HepG2 (cell line): ENCODE results near the gene C1QB. TPM values are rescaled to one million over a fixed set of nuclear protein-coding genes. Genes with fewer than 3 reads are reported as not detected.

ENCODE experiments used
- ATAC-seq: fragments of 200-7000 bp; cut with Tn5 transposase; 3 replicates; pipeline ENCODE4 v1.9.1; 2020; ENCODE audit warnings: mild to moderate bottlenecking, moderate library complexity
- BruUV-seq: library from RNA; stranded (reverse); fragments of 400-500 nt; replicated peaks from 2 replicates; lab custom pipeline; 2021; lab: Mats Ljungman, UMichigan
- CTCF ChIA-PET: fragments of 300-600 bp; formaldehyde crosslinking; extraction: SDS; loops from one replicate; lab custom pipeline; 2021; ENCODE audit warnings: low total read pairs, inconsistent platforms, low intra/inter-chr PET ratio; lab: Yijun Ruan, JAX
- POLR2A ChIA-PET: fragments of 350-600 bp; sonication (Branson Sonifier 250); formaldehyde crosslinking; loops from one replicate; lab custom pipeline; 2020; ENCODE audit warnings: antibody characterized with exemption, inconsistent platforms; lab: Yijun Ruan, JAX
- DNase-seq: peaks from one replicate; pipeline ENCODE4 v3.0.0-alpha.2; 2015; ENCODE audit warnings: low spot score
- FAIRE-seq: peaks from 3 replicates; lab custom pipeline; 2011; peaks lifted over from hg19 to GRCh38; lab: Jason Lieb, UNC
- H2AFZ ChIP-seq: one replicate; pipeline ENCODE4 v1.6.1; 2011; ENCODE audit warnings: low read length, inconsistent platforms
- H3K27ac ChIP-seq: fragments of 300-600 bp; 3 replicates; pipeline ENCODE4 v1.8.0; 2011; ENCODE audit warnings: mixed run types, mild to moderate bottlenecking, mixed read lengths, low read length, inconsistent platforms; ENCODE audit not compliant: insufficient read depth; ENCODE audit errors: extremely low read length
- H3K27me3 ChIP-seq, 2 experiments: fragments of 200-600 bp in 1 of 2; 2 replicates in 1 of 2; 3 replicates in 1 of 2; pipeline versions ENCODE4 v1.6.0 to v1.8.0; 2011; ENCODE audit warnings: low read length in 2 of 2, mild to moderate bottlenecking in 2 of 2, moderate library complexity in 2 of 2, inconsistent platforms in 1 of 2; ENCODE audit not compliant: insufficient read depth in 2 of 2, control insufficient read depth in 1 of 2
- H3K36me3 ChIP-seq, 2 experiments: fragments of 200-600 bp in 1 of 2; replicated peaks in 1 of 2; 2 replicates in 1 of 2; 3 replicates in 1 of 2; pipeline versions ENCODE4 v1.5.1 to v1.8.0; 2011; ENCODE audit warnings: low read length in 2 of 2, inconsistent platforms in 1 of 2; ENCODE audit not compliant: insufficient read depth in 2 of 2, control insufficient read depth in 1 of 2
- H3K4me1 ChIP-seq: 2 replicates; pipeline ENCODE4 v1.5.1; 2012; ENCODE audit warnings: low read length, inconsistent platforms; ENCODE audit not compliant: insufficient read depth
- H3K4me2 ChIP-seq: 2 replicates; pipeline ENCODE4 v1.6.0; 2011; ENCODE audit warnings: low read depth, low read length, inconsistent platforms
- H3K4me3 ChIP-seq, 3 experiments: fragments of 200-600 bp in 1 of 3; sonication (generic), shearing (Covaris generic) in 1 of 3; replicated peaks in 1 of 3; 2 replicates each; pipeline ENCODE4 v1.5.1; 2011 to 2016; ENCODE audit warnings: low read length in 3 of 3, inconsistent platforms in 2 of 3, low read depth in 2 of 3, mild to moderate bottlenecking in 2 of 3, control low read depth in 1 of 3, mixed read lengths in 1 of 3; ENCODE audit not compliant: insufficient read depth in 1 of 3
- H3K79me2 ChIP-seq: one replicate; pipeline ENCODE4 v1.6.1; 2011; ENCODE audit warnings: low read length, inconsistent platforms; ENCODE audit not compliant: insufficient read depth
- H3K9ac ChIP-seq: 2 replicates; pipeline ENCODE4 v1.6.0; 2011; ENCODE audit warnings: mild to moderate bottlenecking, low read depth, low read length, inconsistent platforms; ENCODE audit not compliant: insufficient read depth
- H3K9me3 ChIP-seq: 2 replicates; pipeline ENCODE4 v1.5.1; 2012; ENCODE audit warnings: mild to moderate bottlenecking, low read length
- H4K20me1 ChIP-seq: 2 replicates; pipeline ENCODE4 v1.6.0; 2011; ENCODE audit warnings: inconsistent platforms, mild to moderate bottlenecking, low read length, moderate library complexity; ENCODE audit not compliant: insufficient read depth
- ATF1 ChIP-seq: IDR thresholded peaks from 2 replicates; pipeline ENCODE4 v1.6.1; 2016; ENCODE audit warnings: mild to moderate bottlenecking, control low read depth
- DR1 ChIP-seq: sonication (generic); formaldehyde crosslinking; IDR thresholded peaks from 2 replicates; pipeline ENCODE4 v1.8.0; 2021; ENCODE audit warnings: mild to moderate bottlenecking, missing genetic modification reagents, inconsistent platforms
- IKZF1 ChIP-seq: fragments of 450-650 bp; IDR thresholded peaks from 2 replicates; pipeline ENCODE4 v1.7.1; 2016
- KLF15 ChIP-seq: sonication (generic); formaldehyde crosslinking; IDR thresholded peaks from 2 replicates; pipeline ENCODE4 v1.8.1; 2023; ENCODE audit warnings: borderline replicate concordance, mild to moderate bottlenecking, inconsistent platforms, missing genetic modification reagents, mixed read lengths
- MXD4 ChIP-seq: IDR thresholded peaks from 2 replicates; pipeline ENCODE4 v1.6.1; 2016; ENCODE audit warnings: mild to moderate bottlenecking, missing biosample characterization, missing genetic modification reagents
- MYNN ChIP-seq: sonication (generic); formaldehyde crosslinking; IDR thresholded peaks from 2 replicates; pipeline ENCODE4 v1.4.0; 2020; ENCODE audit warnings: mild to moderate bottlenecking, low read depth, missing genetic modification reagents
- RAD21 ChIP-seq: fragments of 450-650 bp; formaldehyde crosslinking; IDR thresholded peaks from 2 replicates; pipeline ENCODE4 v1.5.0; 2020; ENCODE audit warnings: mild to moderate bottlenecking
- REL ChIP-seq: sonication (generic); formaldehyde crosslinking; conservative IDR thresholded peaks from 2 replicates; pipeline ENCODE4 v1.8.0; 2022; ENCODE audit warnings: mild to moderate bottlenecking, missing genetic modification reagents, moderate library complexity
- RXRB ChIP-seq: IDR thresholded peaks from 2 replicates; pipeline ENCODE4 v1.6.1; 2016; ENCODE audit warnings: borderline replicate concordance, missing genetic modification reagents, missing compliant biosample characterization
- ZNF225 ChIP-seq: sonication (generic); formaldehyde crosslinking; IDR thresholded peaks from 2 replicates; pipeline ENCODE4 v1.4.0; 2020; ENCODE audit warnings: mild to moderate bottlenecking, missing genetic modification reagents
- ZNF251 ChIP-seq: sonication (generic); formaldehyde crosslinking; IDR thresholded peaks from 2 replicates; pipeline ENCODE4 v1.9.0; 2021; ENCODE audit warnings: mild to moderate bottlenecking, missing genetic modification reagents
- ZNF3 ChIP-seq: IDR thresholded peaks from 2 replicates; pipeline ENCODE4 v1.7.0; 2017; ENCODE audit warnings: inconsistent platforms
- ZNF513 ChIP-seq: sonication (generic); formaldehyde crosslinking; conservative IDR thresholded peaks from 2 replicates; pipeline ENCODE4 v1.5.0; 2020; ENCODE audit warnings: missing genetic modification reagents
- ZNF549 ChIP-seq: sonication (generic); formaldehyde crosslinking; IDR thresholded peaks from 2 replicates; pipeline ENCODE4 v1.5.0; 2020; ENCODE audit warnings: missing genetic modification reagents
- ZNF563 ChIP-seq: sonication (generic); formaldehyde crosslinking; IDR thresholded peaks from 2 replicates; pipeline ENCODE4 v1.8.0; 2022; ENCODE audit warnings: mild to moderate bottlenecking, moderate library complexity, missing genetic modification reagents
- ZNF781 ChIP-seq: sonication (generic); formaldehyde crosslinking; IDR thresholded peaks from 2 replicates; pipeline ENCODE4 v1.5.1; 2020; ENCODE audit warnings: borderline replicate concordance, mild to moderate bottlenecking, missing genetic modification reagents; ENCODE audit errors: not compliant biosample characterization
- WGBS: methylation state at CpG from one replicate; pipeline ENCODE4 v1.1.6; 2017; ENCODE audit warnings: low lambda C conversion rate; 5-methylcytosine and 5-hydroxymethylcytosine counted together
- in situ Hi-C: cut with HindIII; loops from 2 replicates; pipeline ENCODE4 v1.10.0; 2017; ENCODE audit warnings: low pct_unique_long_range_greater_than_20kb; ENCODE audit not compliant: extremely low pct_ligation_motif_present
- intact Hi-C: fragments of 100-400 bp; cut with micrococcal nuclease; formaldehyde crosslinking; loops from one replicate; pipeline ENCODE4 v1.10.0; 2022; ENCODE audit not compliant: unreplicated experiment
- polyA plus RNA-seq, 8 experiments: library from polyadenylated mRNA; depleted of rRNA in 3 of 8; stranded (reverse) in 7 of 8; unstranded in 1 of 8; fragments of >200 nt; fragmentation: Illumina TruSeq in 4 of 8; extraction: Trizol in 4 of 8; gene quantifications; 2 replicates each; pipeline versions ENCODE4 v1.2.1 to v1.2.3, GENCODE V29; 2011 to 2016; ENCODE audit warnings: low read depth in 4 of 8, missing spikeins in 1 of 8, mixed read lengths in 1 of 8; ENCODE audit not compliant: insufficient read depth in 1 of 8
- total RNA-seq, 5 experiments: library from RNA; depleted of rRNA; stranded (reverse); fragments of >200 nt; fragmentation: Illumina TruSeq; extraction: Trizol; gene quantifications; 2 replicates each; pipeline ENCODE4 v1.2.3, GENCODE V29; 2016; ENCODE audit warnings: low read depth in 1 of 5
- TF ChIP-seq, protein P1 (sequence below): sonication (generic); formaldehyde crosslinking; IDR thresholded peaks from 2 replicates; pipeline ENCODE4 v1.9.0; 2022; ENCODE audit warnings: low read depth, missing genetic modification reagents
- TF ChIP-seq, protein P2 (sequence below): sonication (generic); formaldehyde crosslinking; IDR thresholded peaks from 2 replicates; pipeline ENCODE4 v1.5.1; 2020; ENCODE audit warnings: missing genetic modification reagents, mild to moderate bottlenecking, borderline replicate concordance
- TF ChIP-seq, protein P3 (sequence below): sonication (generic); formaldehyde crosslinking; IDR thresholded peaks from 2 replicates; pipeline ENCODE4 v1.4.0; 2020; ENCODE audit warnings: missing genetic modification reagents

Gene C1QB
- total and polyA plus RNA-seq, 2 of the 13 experiments (the other 11 are each of a cell fraction or from before 2014, with no cell fraction given), result not detected

DNA sequence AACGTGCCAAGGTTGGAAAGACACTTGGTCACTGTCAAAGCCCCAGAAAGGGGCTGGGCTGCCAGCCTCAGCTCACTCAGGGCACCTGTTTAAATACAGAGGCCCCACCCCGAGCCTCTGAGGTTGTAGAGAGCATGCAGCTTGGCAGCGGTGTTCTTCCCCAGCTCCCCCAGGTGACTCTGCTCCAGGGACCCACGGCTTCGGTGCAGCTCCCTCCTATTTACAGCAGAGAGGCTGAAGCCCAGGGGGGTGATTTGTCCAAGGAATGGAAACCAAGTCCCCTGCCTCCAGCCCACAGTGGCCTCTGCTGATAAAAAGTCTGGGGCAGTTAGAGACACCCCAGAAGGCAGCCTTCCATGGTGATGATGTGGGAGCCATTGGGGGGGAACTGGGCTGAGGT is 25.7 kb upstream of the C1QB start (continued):
- TF ChIP-seq RXRB (CRISPR knock-in tag) (no peak), KLF15 (no peak), ZNF563 (no peak), MXD4 (CRISPR knock-in tag) (no peak)
- TF ChIP-seq, protein P1, sequence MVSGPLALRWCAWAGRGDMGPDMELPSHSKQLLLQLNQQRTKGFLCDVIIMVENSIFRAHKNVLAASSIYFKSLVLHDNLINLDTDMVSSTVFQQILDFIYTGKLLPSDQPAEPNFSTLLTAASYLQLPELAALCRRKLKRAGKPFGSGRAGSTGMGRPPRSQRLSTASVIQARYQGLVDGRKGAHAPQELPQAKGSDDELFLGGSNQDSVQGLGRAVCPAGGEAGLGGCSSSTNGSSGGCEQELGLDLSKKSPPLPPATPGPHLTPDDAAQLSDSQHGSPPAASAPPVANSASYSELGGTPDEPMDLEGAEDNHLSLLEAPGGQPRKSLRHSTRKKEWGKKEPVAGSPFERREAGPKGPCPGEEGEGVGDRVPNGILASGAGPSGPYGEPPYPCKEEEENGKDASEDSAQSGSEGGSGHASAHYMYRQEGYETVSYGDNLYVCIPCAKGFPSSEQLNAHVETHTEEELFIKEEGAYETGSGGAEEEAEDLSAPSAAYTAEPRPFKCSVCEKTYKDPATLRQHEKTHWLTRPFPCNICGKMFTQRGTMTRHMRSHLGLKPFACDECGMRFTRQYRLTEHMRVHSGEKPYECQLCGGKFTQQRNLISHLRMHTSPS, result no peak
- TF ChIP-seq, all 625 proteins: peak for 0

- H3K36me3 ChIP-seq, result no peaks in the 10 kb centered on the region
- no TSS peak for BruUV-seq
- FAIRE-seq (no peak), DNase-seq (no peak), ATAC-seq (no peak)
- no peak overlapping the region for H3K9ac ChIP-seq
- no peaks in the 10 kb centered on the region for H3K4me1 ChIP-seq
- H3K27me3 ChIP-seq, result peaks cover 3 to 34% of the 10 kb centered on the region in 2 experiments; a peak in 2 of 5 replicates
- in situ Hi-C loops, result no loop called here
- H4K20me1 ChIP-seq, result no peaks in the 10 kb centered on the region
- CTCF ChIA-PET, result no interaction called here
- H3K9me3 ChIP-seq, result no peaks in the 10 kb centered on the region
- H3K4me2 ChIP-seq, result no peak overlapping the region
- intact Hi-C loops, result no loop called here
- no peak overlapping the region for H3K4me3 ChIP-seq
- TF ChIP-seq DR1 (CRISPR knock-in tag), result no peak
- no peak for TF ChIP-seq ZNF513 (CRISPR knock-in tag)
- no peak for TF ChIP-seq ATF1 (CRISPR knock-in tag)
- no peak for TF ChIP-seq MYNN (CRISPR knock-in tag)
- TF ChIP-seq IKZF1, result no peak
- no peak for TF ChIP-seq ZNF225
- TF ChIP-seq, protein P2, sequence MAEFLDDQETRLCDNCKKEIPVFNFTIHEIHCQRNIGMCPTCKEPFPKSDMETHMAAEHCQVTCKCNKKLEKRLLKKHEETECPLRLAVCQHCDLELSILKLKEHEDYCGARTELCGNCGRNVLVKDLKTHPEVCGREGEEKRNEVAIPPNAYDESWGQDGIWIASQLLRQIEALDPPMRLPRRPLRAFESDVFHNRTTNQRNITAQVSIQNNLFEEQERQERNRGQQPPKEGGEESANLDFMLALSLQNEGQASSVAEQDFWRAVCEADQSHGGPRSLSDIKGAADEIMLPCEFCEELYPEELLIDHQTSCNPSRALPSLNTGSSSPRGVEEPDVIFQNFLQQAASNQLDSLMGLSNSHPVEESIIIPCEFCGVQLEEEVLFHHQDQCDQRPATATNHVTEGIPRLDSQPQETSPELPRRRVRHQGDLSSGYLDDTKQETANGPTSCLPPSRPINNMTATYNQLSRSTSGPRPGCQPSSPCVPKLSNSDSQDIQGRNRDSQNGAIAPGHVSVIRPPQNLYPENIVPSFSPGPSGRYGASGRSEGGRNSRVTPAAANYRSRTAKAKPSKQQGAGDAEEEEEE, result no peak
- TF ChIP-seq ZNF3 (CRISPR knock-in tag), result no peak
- TF ChIP-seq ZNF251 (CRISPR knock-in tag), result no peak
- no peak for TF ChIP-seq ZNF549
- TF ChIP-seq ZNF781, result no peak
- no peak for TF ChIP-seq REL (CRISPR knock-in tag)
- TF ChIP-seq, protein P3, sequence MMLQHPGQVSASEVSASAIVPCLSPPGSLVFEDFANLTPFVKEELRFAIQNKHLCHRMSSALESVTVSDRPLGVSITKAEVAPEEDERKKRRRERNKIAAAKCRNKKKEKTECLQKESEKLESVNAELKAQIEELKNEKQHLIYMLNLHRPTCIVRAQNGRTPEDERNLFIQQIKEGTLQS (CRISPR knock-in tag), result no peak
- no peak for TF ChIP-seq RAD21 (CRISPR knock-in tag)
- WGBS, result 10% methylated on average over 11 of the region's 11 CpGs
- H3K79me2 ChIP-seq, result no peaks in the 10 kb centered on the region
- POLR2A ChIA-PET, result no interaction called here
- no peak overlapping the region for H2AFZ ChIP-seq
- no peak overlapping the region for H3K27ac ChIP-seq
These were observed 24.2 kb upstream of the C1QB start for GRCh38 chr1:22628698-22629444.
